WTC11 (cell line): ENCODE data around the gene ZFYVE26. TPM values are rescaled to one million over a fixed set of nuclear protein-coding genes. Genes with fewer than 3 reads are reported as not detected.

Source experiments
- ATAC-seq: fragments of 200-7000 bp; cut with Tn5 transposase; 2 replicates; pipeline ENCODE4 v1.10.0; 2021; ENCODE audit warnings: mild to moderate bottlenecking, moderate library complexity
- CTCF ChIA-PET: fragments of 300-600 bp; sonication (Branson Sonifier 250); formaldehyde crosslinking; loops from one replicate; lab custom pipeline; 2021; ENCODE audit warnings: antibody characterized with exemption; lab: Charles Lee
- POLR2A ChIA-PET: fragments of 350-600 bp; sonication (Branson Sonifier 250); formaldehyde crosslinking; loops from one replicate; lab custom pipeline; 2021; ENCODE audit warnings: antibody characterized with exemption; lab: Charles Lee
- DNase-seq: peaks from one replicate; pipeline ENCODE4 v3.0.0; 2021; ENCODE audit warnings: low spot score
- H3K27ac Mint-ChIP-seq: 2 replicates; pipeline ENCODE4 v1.8.0; 2021; ENCODE audit warnings: mixed read lengths
- H3K27me3 Mint-ChIP-seq: 2 replicates; pipeline ENCODE4 v1.8.0; 2021; ENCODE audit warnings: low read depth, mild to moderate bottlenecking, moderate library complexity, mixed read lengths
- H3K36me3 Mint-ChIP-seq: 2 replicates; pipeline ENCODE4 v1.8.0; 2021; ENCODE audit warnings: mixed read lengths
- H3K4me1 Mint-ChIP-seq: 2 replicates; pipeline ENCODE4 v1.8.0; 2022; ENCODE audit warnings: mixed read lengths
- H3K4me3 Mint-ChIP-seq: 2 replicates; pipeline ENCODE4 v1.8.0; 2021; ENCODE audit warnings: mild to moderate bottlenecking, moderate library complexity, mixed read lengths
- H3K9me3 Mint-ChIP-seq: 2 replicates; pipeline ENCODE4 v1.8.0; 2021; ENCODE audit warnings: mixed read lengths
- CREM ChIP-seq: sonication (generic); formaldehyde crosslinking; IDR thresholded peaks from 2 replicates; pipeline ENCODE4 v1.8.1; 2022; ENCODE audit warnings: mild to moderate bottlenecking, missing genetic modification reagents, moderate library complexity
- ESRRA ChIP-seq: sonication (generic); formaldehyde crosslinking; IDR thresholded peaks from 2 replicates; pipeline ENCODE4 v1.8.1; 2022; ENCODE audit warnings: mild to moderate bottlenecking, missing genetic modification reagents, borderline replicate concordance
- GABPB1 ChIP-seq: sonication (generic); formaldehyde crosslinking; IDR thresholded peaks from 2 replicates; pipeline ENCODE4 v1.8.1; 2023; ENCODE audit warnings: mild to moderate bottlenecking, missing genetic modification reagents
- IRF2 ChIP-seq: sonication (generic); formaldehyde crosslinking; IDR thresholded peaks from 2 replicates; pipeline ENCODE4 v1.8.0; 2022; ENCODE audit warnings: low read depth, missing genetic modification reagents, borderline replicate concordance
- JAZF1 ChIP-seq: fragments of 250-450 bp; sonication (Bioruptor Pico); IDR thresholded peaks from 2 replicates; pipeline ENCODE4 v1.9.0; 2021; ENCODE audit warnings: moderate library complexity, mild to moderate bottlenecking, inconsistent platforms
- KAT7 ChIP-seq: sonication (generic); formaldehyde crosslinking; IDR thresholded peaks from 2 replicates; pipeline ENCODE4 v1.8.1; 2023; ENCODE audit warnings: missing genetic modification reagents, mild to moderate bottlenecking, borderline replicate concordance
- NFE2L1 ChIP-seq: sonication (generic); formaldehyde crosslinking; IDR thresholded peaks from 2 replicates; pipeline ENCODE4 v1.8.1; 2023; ENCODE audit warnings: missing genetic modification reagents
- RORB ChIP-seq: fragments of 250-450 bp; sonication (Bioruptor Pico); IDR thresholded peaks from 2 replicates; pipeline ENCODE4 v1.9.0; 2021; ENCODE audit warnings: mild to moderate bottlenecking
- SMAD4 ChIP-seq: sonication (generic); formaldehyde crosslinking; IDR thresholded peaks from 2 replicates; pipeline ENCODE4 v1.8.0; 2022; ENCODE audit warnings: mild to moderate bottlenecking, missing genetic modification reagents
- ZNF121 ChIP-seq: sonication (generic); formaldehyde crosslinking; IDR thresholded peaks from 2 replicates; pipeline ENCODE4 v1.8.0; 2023; ENCODE audit warnings: missing genetic modification reagents
- ZNF138 ChIP-seq: sonication (generic); formaldehyde crosslinking; conservative IDR thresholded peaks from 2 replicates; pipeline ENCODE4 v1.8.1; 2022; ENCODE audit warnings: mild to moderate bottlenecking, moderate library complexity, missing genetic modification reagents
- ZNF263 ChIP-seq: sonication (generic); formaldehyde crosslinking; IDR thresholded peaks from 2 replicates; pipeline ENCODE4 v1.8.1; 2022; ENCODE audit warnings: low read depth, mild to moderate bottlenecking, moderate library complexity, missing genetic modification reagents
- ZNF317 ChIP-seq: sonication (generic); formaldehyde crosslinking; IDR thresholded peaks from 2 replicates; pipeline ENCODE4 v1.8.1; 2023; ENCODE audit warnings: low read depth, mild to moderate bottlenecking, moderate library complexity, missing genetic modification reagents, borderline replicate concordance
- ZNF671 ChIP-seq: fragments of 250-450 bp; sonication (Bioruptor Pico); IDR thresholded peaks from 2 replicates; pipeline ENCODE4 v1.8.0; 2021; ENCODE audit warnings: mild to moderate bottlenecking
- total RNA-seq: library from RNA; stranded (reverse); gene quantifications from 3 replicates; pipeline ENCODE4 v1.2.3, GENCODE V29; 2021
- TF ChIP-seq, protein P1 (sequence below): fragments of 250-450 bp; sonication (Bioruptor Pico); IDR thresholded peaks from 2 replicates; pipeline ENCODE4 v1.9.0; 2021; ENCODE audit warnings: mild to moderate bottlenecking
- TF ChIP-seq, protein P2 (sequence below): fragments of 250-450 bp; sonication (Bioruptor Pico); IDR thresholded peaks from 2 replicates; pipeline ENCODE4 v1.9.0; 2021; ENCODE audit warnings: mild to moderate bottlenecking, borderline replicate concordance
- TF ChIP-seq, protein P3 (sequence below): fragments of 250-450 bp; sonication (Bioruptor Pico); IDR thresholded peaks from 2 replicates; pipeline ENCODE4 v1.8.0; 2021; ENCODE audit warnings: mild to moderate bottlenecking
- TF ChIP-seq, protein P4 (sequence below): sonication (generic); formaldehyde crosslinking; IDR thresholded peaks from 2 replicates; pipeline ENCODE4 v1.8.1; 2023; ENCODE audit warnings: mild to moderate bottlenecking, missing genetic modification reagents
- TF ChIP-seq, protein P5 (sequence below): fragments of 200-600 bp; IDR thresholded peaks from 2 replicates; pipeline ENCODE4 v1.8.0; 2022; ENCODE audit warnings: antibody characterized with exemption

ZFYVE26 gene
- total RNA-seq, 1 experiment from 2014 or later = 25.8 TPM

DNA sequence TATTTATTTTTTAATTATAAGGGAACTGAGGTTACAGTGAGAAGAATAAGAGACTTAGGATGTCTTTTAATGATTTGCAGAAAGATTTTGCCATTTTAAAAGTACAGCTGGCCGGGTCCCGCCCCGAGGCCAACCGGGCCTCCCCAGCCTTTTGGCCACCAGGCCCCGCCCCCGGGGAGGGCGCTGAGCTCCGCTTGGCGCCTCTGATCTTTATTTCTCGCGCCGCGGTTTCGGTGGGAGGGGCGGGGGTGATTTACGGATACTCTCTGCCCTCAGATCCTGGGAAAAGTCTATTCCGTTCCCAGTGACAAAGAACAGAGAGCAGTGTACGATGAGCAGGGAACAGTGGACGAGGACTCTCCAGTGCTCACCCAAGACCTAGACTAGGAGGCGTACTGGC, 17.7 kb downstream of the ZFYVE26 start:
- Mint-ChIP-seq H3K27ac (no peak overlapping the region), H3K9me3 (no peaks in the 10 kb centered on the region)
- DNase-seq (no peak), ATAC-seq (no peak; the same call in 1 of the 2 replicates)
- CTCF ChIA-PET = interaction anchor here (0.8 kb wide), 1 partner anchor 439 kb away, joined by 3 read pairs; the partner anchor contains the start of genes ATP6V1D and EIF2S1
- TF ChIP-seq, protein P1, sequence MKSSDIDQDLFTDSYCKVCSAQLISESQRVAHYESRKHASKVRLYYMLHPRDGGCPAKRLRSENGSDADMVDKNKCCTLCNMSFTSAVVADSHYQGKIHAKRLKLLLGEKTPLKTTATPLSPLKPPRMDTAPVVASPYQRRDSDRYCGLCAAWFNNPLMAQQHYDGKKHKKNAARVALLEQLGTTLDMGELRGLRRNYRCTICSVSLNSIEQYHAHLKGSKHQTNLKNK (CRISPR knock-in tag) = no peak
- no peak for TF ChIP-seq ZNF138 (CRISPR knock-in tag)
- no peak for TF ChIP-seq GABPB1
- TF ChIP-seq ESRRA (CRISPR knock-in tag) = no peak
- TF ChIP-seq, all 79 proteins: peak for 0
- Mint-ChIP-seq H3K4me1 (no peaks in the 10 kb centered on the region), H3K27me3 (no peaks in the 10 kb centered on the region), H3K36me3 (peaks cover 43% of the 10 kb centered on the region), H3K4me3 (no peak overlapping the region)
- POLR2A ChIA-PET = no interaction called here

DNA sequence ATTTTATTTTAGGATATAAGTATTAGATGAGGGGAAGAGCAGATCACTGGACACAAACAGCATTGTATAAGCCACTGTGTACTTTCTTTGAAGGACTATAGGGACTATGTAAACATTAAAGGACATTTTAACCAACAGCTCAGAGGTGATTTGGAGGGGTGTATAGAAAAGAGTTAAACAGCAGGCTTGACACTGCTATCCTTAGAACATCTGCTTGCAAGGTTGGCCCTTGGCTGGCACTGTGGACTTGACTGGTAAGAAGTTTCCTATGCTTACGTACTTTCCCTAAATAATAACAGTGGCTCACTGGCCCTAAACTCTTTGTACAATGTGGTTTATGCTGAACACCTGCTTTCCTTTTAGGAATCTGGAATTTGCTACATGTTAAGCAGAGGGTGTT, 28.7 kb downstream of the ZFYVE26 start:
- H3K27ac Mint-ChIP-seq = no peak overlapping the region
- CTCF ChIA-PET = no interaction called here
- no peaks in the 10 kb centered on the region for H3K9me3 Mint-ChIP-seq
- H3K4me3 Mint-ChIP-seq = no peak overlapping the region
- H3K4me1 Mint-ChIP-seq = no peaks in the 10 kb centered on the region
- ATAC-seq = no peak
- no peak for TF ChIP-seq JAZF1 (CRISPR knock-in tag)
- TF ChIP-seq KAT7 (CRISPR knock-in tag) = no peak
- TF ChIP-seq ZNF121 (CRISPR knock-in tag) = no peak
- TF ChIP-seq, protein P2, sequence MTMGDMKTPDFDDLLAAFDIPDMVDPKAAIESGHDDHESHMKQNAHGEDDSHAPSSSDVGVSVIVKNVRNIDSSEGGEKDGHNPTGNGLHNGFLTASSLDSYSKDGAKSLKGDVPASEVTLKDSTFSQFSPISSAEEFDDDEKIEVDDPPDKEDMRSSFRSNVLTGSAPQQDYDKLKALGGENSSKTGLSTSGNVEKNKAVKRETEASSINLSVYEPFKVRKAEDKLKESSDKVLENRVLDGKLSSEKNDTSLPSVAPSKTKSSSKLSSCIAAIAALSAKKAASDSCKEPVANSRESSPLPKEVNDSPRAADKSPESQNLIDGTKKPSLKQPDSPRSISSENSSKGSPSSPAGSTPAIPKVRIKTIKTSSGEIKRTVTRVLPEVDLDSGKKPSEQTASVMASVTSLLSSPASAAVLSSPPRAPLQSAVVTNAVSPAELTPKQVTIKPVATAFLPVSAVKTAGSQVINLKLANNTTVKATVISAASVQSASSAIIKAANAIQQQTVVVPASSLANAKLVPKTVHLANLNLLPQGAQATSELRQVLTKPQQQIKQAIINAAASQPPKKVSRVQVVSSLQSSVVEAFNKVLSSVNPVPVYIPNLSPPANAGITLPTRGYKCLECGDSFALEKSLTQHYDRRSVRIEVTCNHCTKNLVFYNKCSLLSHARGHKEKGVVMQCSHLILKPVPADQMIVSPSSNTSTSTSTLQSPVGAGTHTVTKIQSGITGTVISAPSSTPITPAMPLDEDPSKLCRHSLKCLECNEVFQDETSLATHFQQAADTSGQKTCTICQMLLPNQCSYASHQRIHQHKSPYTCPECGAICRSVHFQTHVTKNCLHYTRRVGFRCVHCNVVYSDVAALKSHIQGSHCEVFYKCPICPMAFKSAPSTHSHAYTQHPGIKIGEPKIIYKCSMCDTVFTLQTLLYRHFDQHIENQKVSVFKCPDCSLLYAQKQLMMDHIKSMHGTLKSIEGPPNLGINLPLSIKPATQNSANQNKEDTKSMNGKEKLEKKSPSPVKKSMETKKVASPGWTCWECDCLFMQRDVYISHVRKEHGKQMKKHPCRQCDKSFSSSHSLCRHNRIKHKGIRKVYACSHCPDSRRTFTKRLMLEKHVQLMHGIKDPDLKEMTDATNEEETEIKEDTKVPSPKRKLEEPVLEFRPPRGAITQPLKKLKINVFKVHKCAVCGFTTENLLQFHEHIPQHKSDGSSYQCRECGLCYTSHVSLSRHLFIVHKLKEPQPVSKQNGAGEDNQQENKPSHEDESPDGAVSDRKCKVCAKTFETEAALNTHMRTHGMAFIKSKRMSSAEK (CRISPR knock-in tag) = no peak
- no peak for TF ChIP-seq IRF2 (CRISPR knock-in tag)
- TF ChIP-seq CREM (CRISPR knock-in tag) = no peak
- no peak for TF ChIP-seq ZNF317
- no peak for TF ChIP-seq NFE2L1 (CRISPR knock-in tag)
- TF ChIP-seq ZNF671 (CRISPR knock-in tag) = no peak
- TF ChIP-seq RORB (CRISPR knock-in tag) = no peak
- TF ChIP-seq, protein P3, sequence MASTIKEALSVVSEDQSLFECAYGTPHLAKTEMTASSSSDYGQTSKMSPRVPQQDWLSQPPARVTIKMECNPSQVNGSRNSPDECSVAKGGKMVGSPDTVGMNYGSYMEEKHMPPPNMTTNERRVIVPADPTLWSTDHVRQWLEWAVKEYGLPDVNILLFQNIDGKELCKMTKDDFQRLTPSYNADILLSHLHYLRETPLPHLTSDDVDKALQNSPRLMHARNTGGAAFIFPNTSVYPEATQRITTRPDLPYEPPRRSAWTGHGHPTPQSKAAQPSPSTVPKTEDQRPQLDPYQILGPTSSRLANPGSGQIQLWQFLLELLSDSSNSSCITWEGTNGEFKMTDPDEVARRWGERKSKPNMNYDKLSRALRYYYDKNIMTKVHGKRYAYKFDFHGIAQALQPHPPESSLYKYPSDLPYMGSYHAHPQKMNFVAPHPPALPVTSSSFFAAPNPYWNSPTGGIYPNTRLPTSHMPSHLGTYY (CRISPR knock-in tag) = no peak
- TF ChIP-seq, all 79 proteins: peak for 0
- no peaks in the 10 kb centered on the region for H3K27me3 Mint-ChIP-seq
- peaks cover 67% of the 10 kb centered on the region for H3K36me3 Mint-ChIP-seq
- POLR2A ChIA-PET = no interaction called here
- DNase-seq = no peak

DNA sequence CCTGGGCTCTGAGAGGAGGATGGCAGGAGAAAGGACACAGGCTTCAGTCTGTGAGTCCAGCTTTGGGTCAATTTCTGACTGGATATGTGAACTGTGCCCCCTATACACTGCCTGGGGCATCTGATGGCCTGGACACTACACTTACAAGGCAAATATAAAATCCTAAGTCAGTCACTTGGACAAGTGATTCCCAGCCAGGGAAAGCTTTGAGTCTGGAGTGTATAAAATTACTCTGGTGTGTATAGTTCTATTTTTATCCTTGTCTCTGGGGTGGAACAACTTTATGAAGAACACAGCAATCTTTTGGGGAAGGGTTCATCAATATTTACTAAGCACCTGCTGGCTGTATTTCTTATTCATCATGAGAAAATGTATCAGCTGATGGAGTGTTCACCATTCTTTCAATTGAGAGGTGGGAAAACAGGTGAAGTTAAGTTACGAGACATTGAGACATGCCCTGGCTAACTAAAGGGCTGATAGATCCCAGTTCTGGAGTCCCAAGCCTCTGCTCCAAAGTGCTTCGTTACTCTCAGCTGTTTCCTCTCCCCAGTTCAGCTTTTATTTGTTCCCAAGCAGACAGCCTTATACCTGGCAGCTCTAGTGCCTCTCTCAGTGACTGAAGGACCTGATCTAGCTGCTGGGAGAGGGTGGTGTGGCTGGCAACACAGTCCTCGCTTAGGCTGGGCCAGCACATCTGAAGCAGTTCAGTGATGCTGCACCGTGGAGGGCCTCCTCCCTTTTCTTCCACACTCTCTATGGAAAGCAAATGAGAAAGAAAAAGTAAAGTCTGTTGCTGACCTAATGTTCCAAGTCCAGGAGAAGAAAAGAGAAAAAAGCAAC, 30.9 kb downstream of the ZFYVE26 start:
- H3K27me3 Mint-ChIP-seq = no peaks in the 10 kb centered on the region
- H3K4me3 Mint-ChIP-seq = no peak overlapping the region
- DNase-seq (no peak), ATAC-seq (no peak)
- CTCF ChIA-PET = no interaction called here
- no peaks in the 10 kb centered on the region for H3K4me1 Mint-ChIP-seq
- peaks cover 80% of the 10 kb centered on the region for H3K36me3 Mint-ChIP-seq
- POLR2A ChIA-PET = no interaction called here
- H3K27ac Mint-ChIP-seq = no peak overlapping the region
- no peaks in the 10 kb centered on the region for H3K9me3 Mint-ChIP-seq
- TF ChIP-seq SMAD4 (CRISPR knock-in tag) (no peak), ZNF263 (CRISPR knock-in tag) (no peak), KAT7 (CRISPR knock-in tag) (no peak)
- TF ChIP-seq, protein P4, sequence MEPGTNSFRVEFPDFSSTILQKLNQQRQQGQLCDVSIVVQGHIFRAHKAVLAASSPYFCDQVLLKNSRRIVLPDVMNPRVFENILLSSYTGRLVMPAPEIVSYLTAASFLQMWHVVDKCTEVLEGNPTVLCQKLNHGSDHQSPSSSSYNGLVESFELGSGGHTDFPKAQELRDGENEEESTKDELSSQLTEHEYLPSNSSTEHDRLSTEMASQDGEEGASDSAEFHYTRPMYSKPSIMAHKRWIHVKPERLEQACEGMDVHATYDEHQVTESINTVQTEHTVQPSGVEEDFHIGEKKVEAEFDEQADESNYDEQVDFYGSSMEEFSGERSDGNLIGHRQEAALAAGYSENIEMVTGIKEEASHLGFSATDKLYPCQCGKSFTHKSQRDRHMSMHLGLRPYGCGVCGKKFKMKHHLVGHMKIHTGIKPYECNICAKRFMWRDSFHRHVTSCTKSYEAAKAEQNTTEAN (CRISPR knock-in tag) = no peak
- TF ChIP-seq, protein P1 (CRISPR knock-in tag) = no peak
- TF ChIP-seq, protein P5, sequence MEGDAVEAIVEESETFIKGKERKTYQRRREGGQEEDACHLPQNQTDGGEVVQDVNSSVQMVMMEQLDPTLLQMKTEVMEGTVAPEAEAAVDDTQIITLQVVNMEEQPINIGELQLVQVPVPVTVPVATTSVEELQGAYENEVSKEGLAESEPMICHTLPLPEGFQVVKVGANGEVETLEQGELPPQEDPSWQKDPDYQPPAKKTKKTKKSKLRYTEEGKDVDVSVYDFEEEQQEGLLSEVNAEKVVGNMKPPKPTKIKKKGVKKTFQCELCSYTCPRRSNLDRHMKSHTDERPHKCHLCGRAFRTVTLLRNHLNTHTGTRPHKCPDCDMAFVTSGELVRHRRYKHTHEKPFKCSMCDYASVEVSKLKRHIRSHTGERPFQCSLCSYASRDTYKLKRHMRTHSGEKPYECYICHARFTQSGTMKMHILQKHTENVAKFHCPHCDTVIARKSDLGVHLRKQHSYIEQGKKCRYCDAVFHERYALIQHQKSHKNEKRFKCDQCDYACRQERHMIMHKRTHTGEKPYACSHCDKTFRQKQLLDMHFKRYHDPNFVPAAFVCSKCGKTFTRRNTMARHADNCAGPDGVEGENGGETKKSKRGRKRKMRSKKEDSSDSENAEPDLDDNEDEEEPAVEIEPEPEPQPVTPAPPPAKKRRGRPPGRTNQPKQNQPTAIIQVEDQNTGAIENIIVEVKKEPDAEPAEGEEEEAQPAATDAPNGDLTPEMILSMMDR = no peak
